HepG2 (cell line): ENCODE measurements around the gene TNNT3. TPM values are rescaled to one million over a fixed set of nuclear protein-coding genes. Genes with fewer than 3 reads are reported as not detected.

Source experiments
- ATAC-seq: fragments of 200-7000 bp; cut with Tn5 transposase; 3 replicates; pipeline ENCODE4 v1.9.1; 2020; ENCODE audit warnings: mild to moderate bottlenecking, moderate library complexity
- BruUV-seq: library from RNA; stranded (reverse); fragments of 400-500 nt; replicated peaks from 2 replicates; lab custom pipeline; 2021; lab: Mats Ljungman, UMichigan
- CTCF ChIA-PET: fragments of 300-600 bp; formaldehyde crosslinking; extraction: SDS; loops from one replicate; lab custom pipeline; 2021; ENCODE audit warnings: low total read pairs, inconsistent platforms, low intra/inter-chr PET ratio; lab: Yijun Ruan, JAX
- POLR2A ChIA-PET: fragments of 350-600 bp; sonication (Branson Sonifier 250); formaldehyde crosslinking; loops from one replicate; lab custom pipeline; 2020; ENCODE audit warnings: antibody characterized with exemption, inconsistent platforms; lab: Yijun Ruan, JAX
- DNase-seq: peaks from one replicate; pipeline ENCODE4 v3.0.0-alpha.2; 2015; ENCODE audit warnings: low spot score
- FAIRE-seq: peaks from 3 replicates; lab custom pipeline; 2011; peaks lifted over from hg19 to GRCh38; lab: Jason Lieb, UNC
- H2AFZ ChIP-seq: one replicate; pipeline ENCODE4 v1.6.1; 2011; ENCODE audit warnings: low read length, inconsistent platforms
- H3K27ac ChIP-seq: fragments of 300-600 bp; 3 replicates; pipeline ENCODE4 v1.8.0; 2011; ENCODE audit warnings: mixed run types, mild to moderate bottlenecking, mixed read lengths, low read length, inconsistent platforms; ENCODE audit not compliant: insufficient read depth; ENCODE audit errors: extremely low read length
- H3K27me3 ChIP-seq, 2 experiments: fragments of 200-600 bp in 1 of 2; 2 replicates in 1 of 2; 3 replicates in 1 of 2; pipeline versions ENCODE4 v1.6.0 to v1.8.0; 2011; ENCODE audit warnings: low read length in 2 of 2, mild to moderate bottlenecking in 2 of 2, moderate library complexity in 2 of 2, inconsistent platforms in 1 of 2; ENCODE audit not compliant: insufficient read depth in 2 of 2, control insufficient read depth in 1 of 2
- H3K36me3 ChIP-seq, 2 experiments: fragments of 200-600 bp in 1 of 2; replicated peaks in 1 of 2; 2 replicates in 1 of 2; 3 replicates in 1 of 2; pipeline versions ENCODE4 v1.5.1 to v1.8.0; 2011; ENCODE audit warnings: low read length in 2 of 2, inconsistent platforms in 1 of 2; ENCODE audit not compliant: insufficient read depth in 2 of 2, control insufficient read depth in 1 of 2
- H3K4me1 ChIP-seq: 2 replicates; pipeline ENCODE4 v1.5.1; 2012; ENCODE audit warnings: low read length, inconsistent platforms; ENCODE audit not compliant: insufficient read depth
- H3K4me2 ChIP-seq: 2 replicates; pipeline ENCODE4 v1.6.0; 2011; ENCODE audit warnings: low read depth, low read length, inconsistent platforms
- H3K4me3 ChIP-seq, 3 experiments: fragments of 200-600 bp in 1 of 3; sonication (generic), shearing (Covaris generic) in 1 of 3; replicated peaks in 1 of 3; 2 replicates each; pipeline ENCODE4 v1.5.1; 2011 to 2016; ENCODE audit warnings: low read length in 3 of 3, inconsistent platforms in 2 of 3, low read depth in 2 of 3, mild to moderate bottlenecking in 2 of 3, control low read depth in 1 of 3, mixed read lengths in 1 of 3; ENCODE audit not compliant: insufficient read depth in 1 of 3
- H3K79me2 ChIP-seq: one replicate; pipeline ENCODE4 v1.6.1; 2011; ENCODE audit warnings: low read length, inconsistent platforms; ENCODE audit not compliant: insufficient read depth
- H3K9ac ChIP-seq: 2 replicates; pipeline ENCODE4 v1.6.0; 2011; ENCODE audit warnings: mild to moderate bottlenecking, low read depth, low read length, inconsistent platforms; ENCODE audit not compliant: insufficient read depth
- H3K9me3 ChIP-seq: 2 replicates; pipeline ENCODE4 v1.5.1; 2012; ENCODE audit warnings: mild to moderate bottlenecking, low read length
- H4K20me1 ChIP-seq: 2 replicates; pipeline ENCODE4 v1.6.0; 2011; ENCODE audit warnings: inconsistent platforms, mild to moderate bottlenecking, low read length, moderate library complexity; ENCODE audit not compliant: insufficient read depth
- ATM ChIP-seq: fragments of 450-650 bp; IDR thresholded peaks from 2 replicates; pipeline ENCODE4 v1.7.1; 2017; ENCODE audit warnings: mild to moderate bottlenecking, borderline replicate concordance
- CCDC6 ChIP-seq: sonication (generic); formaldehyde crosslinking; IDR thresholded peaks from 2 replicates; pipeline ENCODE4 v1.8.1; 2022; ENCODE audit warnings: mild to moderate bottlenecking, missing genetic modification reagents, moderate library complexity
- ETV5 ChIP-seq: IDR thresholded peaks from 2 replicates; pipeline ENCODE4 v1.6.1; 2018; ENCODE audit warnings: missing biosample characterization, missing genetic modification reagents, inconsistent platforms, borderline replicate concordance
- GLI4 ChIP-seq: sonication (generic); formaldehyde crosslinking; IDR thresholded peaks from 2 replicates; pipeline ENCODE4 v1.5.1; 2020; ENCODE audit warnings: missing genetic modification reagents, mild to moderate bottlenecking, moderate library complexity, borderline replicate concordance
- GLMP ChIP-seq: sonication (generic); formaldehyde crosslinking; IDR thresholded peaks from 2 replicates; pipeline ENCODE4 v1.9.0; 2021; ENCODE audit warnings: missing genetic modification reagents, mild to moderate bottlenecking, borderline replicate concordance
- HDAC6 ChIP-seq: fragments of 200-600 bp; sonication (generic); IDR thresholded peaks from 2 replicates; pipeline ENCODE4 v1.7.0; 2017; ENCODE audit warnings: mild to moderate bottlenecking, antibody characterized with exemption, low read length, low read depth
- HNRNPL ChIP-seq: fragments of 200-400 bp; formaldehyde crosslinking; IDR thresholded peaks from 2 replicates; pipeline ENCODE4 v1.6.1; 2017; ENCODE audit warnings: mild to moderate bottlenecking, low read depth, low read length
- LRRFIP1 ChIP-seq: sonication (generic); formaldehyde crosslinking; conservative IDR thresholded peaks from 2 replicates; pipeline ENCODE4 v1.4.0; 2020; ENCODE audit warnings: missing genetic modification reagents
- MAFG ChIP-seq: sonication (generic); formaldehyde crosslinking; IDR thresholded peaks from 2 replicates; pipeline ENCODE4 v1.5.1; 2020; ENCODE audit warnings: mild to moderate bottlenecking, missing genetic modification reagents
- MATR3 ChIP-seq: sonication (generic); formaldehyde crosslinking; IDR thresholded peaks from 2 replicates; pipeline ENCODE4 v1.4.0; 2020; ENCODE audit warnings: missing genetic modification reagents
- MED1 ChIP-seq: sonication (generic); formaldehyde crosslinking; IDR thresholded peaks from 2 replicates; pipeline ENCODE4 v1.4.0; 2020; ENCODE audit warnings: missing genetic modification reagents
- MTA1 ChIP-seq: sonication (generic); formaldehyde crosslinking; IDR thresholded peaks from 2 replicates; pipeline ENCODE4 v1.4.0; 2020; ENCODE audit warnings: missing genetic modification reagents, mild to moderate bottlenecking, borderline replicate concordance
- PHF8 ChIP-seq: sonication (generic); formaldehyde crosslinking; IDR thresholded peaks from 2 replicates; pipeline ENCODE4 v1.5.0; 2020; ENCODE audit warnings: missing genetic modification reagents
- SUZ12 ChIP-seq: fragments of 150-350 bp; IDR thresholded peaks from 2 replicates; pipeline ENCODE4 v1.6.1; 2014; ENCODE audit warnings: low read depth, low read length
- ZBTB8A ChIP-seq: sonication (generic); formaldehyde crosslinking; IDR thresholded peaks from 2 replicates; pipeline ENCODE4 v1.4.0; 2020; ENCODE audit warnings: mild to moderate bottlenecking, low read depth, missing genetic modification reagents, borderline replicate concordance
- ZNF160 ChIP-seq: sonication (generic); formaldehyde crosslinking; IDR thresholded peaks from 2 replicates; pipeline ENCODE4 v1.8.0; 2022; ENCODE audit warnings: mild to moderate bottlenecking, inconsistent platforms, missing genetic modification reagents
- ZNF589 ChIP-seq: sonication (generic); formaldehyde crosslinking; conservative IDR thresholded peaks from 2 replicates; pipeline ENCODE4 v1.8.0; 2022; ENCODE audit warnings: mild to moderate bottlenecking, moderate library complexity, missing genetic modification reagents
- ZNF652 ChIP-seq: IDR thresholded peaks from 2 replicates; pipeline ENCODE4 v1.6.1; 2016; ENCODE audit warnings: low read depth, borderline replicate concordance
- WGBS: methylation state at CpG from one replicate; pipeline ENCODE4 v1.1.6; 2017; ENCODE audit warnings: low lambda C conversion rate; 5-methylcytosine and 5-hydroxymethylcytosine counted together
- in situ Hi-C: cut with HindIII; loops from 2 replicates; pipeline ENCODE4 v1.10.0; 2017; ENCODE audit warnings: low pct_unique_long_range_greater_than_20kb; ENCODE audit not compliant: extremely low pct_ligation_motif_present
- intact Hi-C: fragments of 100-400 bp; cut with micrococcal nuclease; formaldehyde crosslinking; loops from one replicate; pipeline ENCODE4 v1.10.0; 2022; ENCODE audit not compliant: unreplicated experiment
- polyA plus RNA-seq, 8 experiments: library from polyadenylated mRNA; depleted of rRNA in 3 of 8; stranded (reverse) in 7 of 8; unstranded in 1 of 8; fragments of >200 nt; fragmentation: Illumina TruSeq in 4 of 8; extraction: Trizol in 4 of 8; gene quantifications; 2 replicates each; pipeline versions ENCODE4 v1.2.1 to v1.2.3, GENCODE V29; 2011 to 2016; ENCODE audit warnings: low read depth in 4 of 8, missing spikeins in 1 of 8, mixed read lengths in 1 of 8; ENCODE audit not compliant: insufficient read depth in 1 of 8
- total RNA-seq, 5 experiments: library from RNA; depleted of rRNA; stranded (reverse); fragments of >200 nt; fragmentation: Illumina TruSeq; extraction: Trizol; gene quantifications; 2 replicates each; pipeline ENCODE4 v1.2.3, GENCODE V29; 2016; ENCODE audit warnings: low read depth in 1 of 5

TNNT3 gene
- total and polyA plus RNA-seq, 2 of the 13 experiments (the other 11 are each of a cell fraction or from before 2014, with no cell fraction given) = not detected

DNA sequence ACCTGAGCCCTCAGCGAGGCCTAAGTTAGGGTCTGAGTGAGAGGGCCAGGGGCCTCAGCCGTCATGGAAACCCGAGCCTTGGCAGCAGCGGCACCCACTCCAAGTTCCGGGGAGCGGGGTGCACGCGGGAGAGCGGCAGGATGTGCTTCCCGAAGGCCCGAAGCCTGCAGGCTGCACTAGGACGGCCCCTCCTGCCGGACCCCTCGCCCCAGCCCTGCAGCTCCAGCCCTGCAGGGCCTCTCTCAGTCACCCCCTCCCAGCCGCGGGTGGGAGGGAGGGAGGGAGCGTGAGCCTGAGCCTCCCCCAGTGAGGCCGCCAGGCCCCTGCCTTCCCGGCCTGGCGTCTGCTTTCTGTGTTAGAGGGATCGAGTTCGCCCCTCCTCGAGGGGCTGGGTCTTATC is 50.3 kb downstream of the TNNT3 start:
- no peak overlapping the region for H2AFZ ChIP-seq
- POLR2A ChIA-PET = interaction anchor here (0.6 to 26.2 kb wide), 16 partner anchors 9 to 278 kb away, joined by 3 to 720 read pairs (median 4); partner anchors contain the start of gene MRPL23
- H4K20me1 ChIP-seq = no peaks in the 10 kb centered on the region
- no peak overlapping the region for H3K4me2 ChIP-seq
- H3K9ac ChIP-seq = no peak overlapping the region
- FAIRE-seq (no peak), ATAC-seq (peak; percentile 42), DNase-seq (no peak)
- H3K79me2 ChIP-seq = no peaks in the 10 kb centered on the region
- H3K27me3 ChIP-seq = no peaks in the 10 kb centered on the region
- in situ Hi-C loops = no loop called here
- CTCF ChIA-PET = interaction anchor here (1.2 to 2.6 kb wide), 2 partner anchors 154 to 182 kb away, joined by 4 to 24 read pairs; no protein-coding TSS in a partner anchor
- no peak overlapping the region for H3K4me3 ChIP-seq
- TF ChIP-seq SUZ12 = no peak
- TF ChIP-seq GLI4 = no peak
- no peak for TF ChIP-seq ZNF652 (CRISPR knock-in tag)
- no peak for TF ChIP-seq MATR3 (CRISPR knock-in tag)
- TF ChIP-seq ZBTB8A = no peak
- H3K9me3 ChIP-seq = no peaks in the 10 kb centered on the region
- no peak overlapping the region for H3K27ac ChIP-seq
- BruUV-seq = no TSS peak
- no peaks in the 10 kb centered on the region for H3K36me3 ChIP-seq
- no peaks in the 10 kb centered on the region for H3K4me1 ChIP-seq
- intact Hi-C loops = no loop called here
- WGBS = no CpG with 5 or more reads among the region's 23 CpGs

DNA sequence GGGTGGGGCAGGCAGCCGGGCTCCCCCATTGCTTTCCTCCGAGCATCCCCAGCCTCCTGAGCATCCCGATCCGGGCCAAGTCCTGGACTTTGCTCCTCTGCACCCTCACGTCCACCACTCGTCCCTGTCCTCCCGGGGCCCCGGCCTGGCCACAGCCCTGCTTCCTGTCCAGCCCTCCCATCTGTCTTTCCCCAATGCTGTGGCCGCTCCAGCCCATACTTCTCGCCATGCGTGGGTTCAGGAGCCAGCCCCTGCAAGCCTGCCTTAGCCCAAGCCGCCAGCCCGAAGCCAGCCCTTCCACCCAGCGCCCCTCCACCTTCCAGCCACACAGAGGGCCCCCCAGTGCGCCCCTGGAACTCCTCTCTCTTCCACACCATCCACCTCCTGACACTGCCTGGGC is 51.5 kb downstream of the TNNT3 start:
- no TSS peak for BruUV-seq
- ATAC-seq (peak; percentile 14), DNase-seq (no peak), FAIRE-seq (no peak)
- Histone ChIP-seq H3K4me2 (no peak overlapping the region), H3K27ac (no peak overlapping the region), H3K9me3 (no peaks in the 10 kb centered on the region), H3K79me2 (no peaks in the 10 kb centered on the region), H3K36me3 (no peaks in the 10 kb centered on the region), H3K4me3 (no peak overlapping the region), H4K20me1 (no peaks in the 10 kb centered on the region), H3K9ac (no peak overlapping the region), H3K27me3 (no peaks in the 10 kb centered on the region), H2AFZ (no peak overlapping the region), H3K4me1 (no peaks in the 10 kb centered on the region)
- POLR2A ChIA-PET = interaction anchor here (1.8 to 26.2 kb wide), 3 partner anchors 8 to 279 kb away, joined by 6 to 720 read pairs (median 11); no protein-coding TSS in a partner anchor
- WGBS = 54% methylated on average over 10 of the region's 15 CpGs
- CTCF ChIA-PET = no interaction called here
- in situ Hi-C loops = no loop called here
- intact Hi-C loops = no loop called here
- TF ChIP-seq CCDC6 (CRISPR knock-in tag) = no peak
- TF ChIP-seq MAFG (CRISPR knock-in tag) = no peak
- TF ChIP-seq ATM = no peak
- TF ChIP-seq LRRFIP1 (CRISPR knock-in tag) = no peak
- no peak for TF ChIP-seq HDAC6
- TF ChIP-seq GLMP (CRISPR knock-in tag) = no peak
- peak; percentile 63; the same call in 1 of the 2 replicates for TF ChIP-seq ETV5 (CRISPR knock-in tag)
- peak; percentile 71 for TF ChIP-seq MED1 (CRISPR knock-in tag)
- TF ChIP-seq ZNF589 (CRISPR knock-in tag) = no peak
- no peak for TF ChIP-seq ZNF160 (CRISPR knock-in tag)
- no peak for TF ChIP-seq PHF8 (CRISPR knock-in tag)
- TF ChIP-seq MTA1 (CRISPR knock-in tag) = no peak
- TF ChIP-seq HNRNPL = no peak
